Posterior cingulate gyrus (tissue), 11 donors: ENCODE data around the gene CCDC191.

Experiments
- DNase-seq, 10 donors: peaks; one replicate each; pipeline versions ENCODE4 v3.0.0 to v3.0.0-alpha.2; 2020 to 2021; ENCODE audit warnings: mixed read lengths in 3 of 10
- intact Hi-C: fragments of 100-400 bp; cut with DNase I; formaldehyde crosslinking; loops from one replicate; pipeline ENCODE4 v1.15.1; 2023

CCDC191 gene

DNA sequence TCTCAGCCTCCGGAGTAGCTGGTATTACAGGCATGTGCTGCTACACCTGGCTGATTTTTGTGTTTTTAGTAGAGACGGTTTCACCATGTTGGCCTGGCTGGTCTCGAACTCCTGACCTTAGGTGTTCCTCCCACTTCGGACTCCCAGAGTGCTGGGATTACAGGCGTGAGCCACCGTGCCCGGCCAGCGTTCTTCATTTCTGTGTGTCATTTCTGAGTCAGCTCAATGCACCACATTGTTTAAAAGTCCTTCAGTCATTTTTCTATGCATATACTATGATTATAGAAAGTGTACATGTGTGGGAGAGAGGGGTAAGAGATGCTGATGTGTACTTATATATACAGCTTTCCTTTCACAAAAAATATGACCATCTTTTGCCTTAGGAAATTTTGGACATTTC is 2.3 kb upstream of the CCDC191 start:
- no peak for DNase-seq
- intact Hi-C loops: loop anchor here (5.0 to 10.0 kb wide), 2 partner anchors 114 to 321 kb away; partner anchors contain the start of gene ZDHHC23

DNA sequence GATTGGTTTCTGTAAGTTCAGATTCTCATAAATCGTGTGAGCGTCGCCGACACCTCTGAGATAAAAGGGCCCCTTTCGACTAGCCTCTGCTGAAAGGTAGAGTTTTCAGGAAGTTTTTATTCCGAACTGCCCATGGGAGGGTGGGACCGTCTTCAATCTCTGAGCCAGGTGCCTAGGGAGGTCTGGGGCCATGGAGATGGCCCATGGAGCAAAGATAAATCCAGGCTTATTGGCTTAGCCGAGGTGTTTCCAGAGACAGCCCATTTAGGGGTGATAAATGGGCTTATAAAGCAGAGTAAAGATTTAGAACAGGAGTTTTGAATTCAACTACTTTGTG is 653 bp upstream of the CCDC191 start:
- no peak for DNase-seq
- intact Hi-C loops: loop anchor here (5.0 to 10.0 kb wide), 2 partner anchors 112 to 320 kb away; partner anchors contain the start of gene ZDHHC23

- intact Hi-C loops: loop anchor here (10.0 kb wide), 1 partner anchor 107 kb away; the partner anchor contains the start of gene ZDHHC23
- no peak for DNase-seq
Measured at GRCh38 chr3:114052216-114052615, 4.1 kb downstream of the CCDC191 start.

GRCh38 chr3:114043205-114043604 is 13.1 kb downstream of the CCDC191 start:
- intact Hi-C loops: no loop called here
- DNase-seq: no peak

DNA sequence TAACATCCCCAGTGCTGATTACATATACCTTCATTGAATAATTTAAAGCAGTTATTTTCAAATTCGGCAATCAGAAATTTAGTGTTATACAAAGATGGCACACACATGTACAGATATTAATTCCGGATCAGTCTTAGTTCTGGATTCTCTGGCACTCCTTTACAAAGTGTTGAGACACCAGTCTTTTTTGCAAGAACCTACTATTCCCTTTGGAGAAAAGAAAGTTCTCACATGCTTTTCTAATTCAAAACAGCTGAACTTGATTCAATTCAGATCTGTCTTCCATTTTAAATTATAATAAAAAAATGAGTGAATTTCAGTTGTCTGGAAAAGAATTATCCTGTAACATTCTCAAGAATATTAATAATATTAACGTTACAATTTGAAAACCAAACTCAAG is 20.4 kb downstream of the CCDC191 start:
- intact Hi-C loops: no loop called here
- no peak for DNase-seq

- intact Hi-C loops: no loop called here
Measured at GRCh38 chr3:114034787-114035545, 21.4 kb downstream of the CCDC191 start.

GRCh38 chr3:114034211-114034610 is 22.1 kb downstream of the CCDC191 start:
- intact Hi-C loops: no loop called here
- no peak for DNase-seq

More at GRCh38 chr3:114034787-114035545, 21.4 kb downstream of the CCDC191 start:
- no peak for DNase-seq

DNA sequence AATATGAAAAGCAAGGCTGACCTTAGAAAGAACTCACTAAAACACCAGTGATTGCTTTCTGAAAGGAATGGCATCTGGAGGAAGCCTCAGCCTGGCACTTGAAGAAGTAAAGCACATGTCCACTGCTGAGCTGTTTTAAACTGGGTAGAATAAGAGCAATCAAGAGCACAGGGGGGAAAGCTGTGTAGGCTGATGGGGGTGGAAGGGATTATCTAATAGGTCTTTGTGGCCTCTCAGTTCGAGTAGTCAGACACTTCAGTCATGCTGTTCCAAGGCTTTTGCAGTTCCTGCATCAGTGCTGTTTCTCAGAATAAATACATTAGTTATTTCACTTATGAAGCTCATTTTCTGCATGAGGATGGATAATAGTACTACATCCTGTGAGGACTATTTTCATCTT is 22.6 kb downstream of the CCDC191 start:
- DNase-seq: no peak
- intact Hi-C loops: no loop called here

- no peak for DNase-seq
- intact Hi-C loops: no loop called here
Measured at GRCh38 chr3:114026331-114026730, 30.0 kb downstream of the CCDC191 start.

- no peak for DNase-seq
- intact Hi-C loops: no loop called here
Measured at GRCh38 chr3:114025451-114025850, 30.9 kb downstream of the CCDC191 start.

- intact Hi-C loops: no loop called here
- DNase-seq: no peak
Measured at GRCh38 chr3:114022145-114022802, 34.1 kb downstream of the CCDC191 start.

DNA sequence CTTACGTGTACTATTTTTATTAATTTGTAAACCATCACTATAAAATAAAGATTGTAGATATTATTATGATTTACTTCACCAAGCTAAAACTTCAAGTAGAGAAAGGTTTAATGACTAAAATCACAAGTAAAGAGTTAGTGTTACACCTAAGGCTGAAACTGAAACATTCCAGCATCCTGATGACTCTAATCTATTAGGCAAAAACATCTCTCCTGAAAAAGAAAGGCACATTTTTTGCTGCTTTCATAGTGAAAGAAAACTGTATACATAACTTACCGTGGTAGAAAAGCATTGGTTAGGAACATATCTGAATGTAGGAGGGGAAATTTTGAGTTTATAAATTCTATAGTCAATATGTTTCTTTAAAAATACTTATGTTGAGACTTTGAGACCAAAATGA is 35.4 kb downstream of the CCDC191 start:
- intact Hi-C loops: no loop called here
- DNase-seq: no peak

DNA sequence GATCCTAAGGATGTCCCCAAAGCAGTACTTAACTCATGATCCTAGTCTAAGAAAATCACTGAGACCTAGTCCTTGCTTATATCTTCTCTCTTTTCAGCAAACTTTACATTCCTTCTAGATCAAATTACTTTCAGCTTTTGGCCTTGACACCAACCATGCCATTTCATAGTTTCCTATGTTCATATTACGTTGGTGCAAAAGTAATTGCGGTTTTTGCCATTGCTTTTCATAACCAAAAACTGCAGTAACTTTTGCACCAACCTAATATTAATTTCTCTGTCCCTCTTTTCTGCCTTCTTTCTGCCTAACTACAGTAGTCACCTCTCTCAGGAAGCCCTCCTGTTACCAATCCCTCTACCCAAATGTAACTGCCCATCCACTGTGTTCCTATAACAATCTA is 36.8 kb downstream of the CCDC191 start:
- intact Hi-C loops: no loop called here
- DNase-seq: no peak

GRCh38 chr3:114014211-114014610 is 42.1 kb downstream of the CCDC191 start:
- intact Hi-C loops: no loop called here
- no peak for DNase-seq

DNA sequence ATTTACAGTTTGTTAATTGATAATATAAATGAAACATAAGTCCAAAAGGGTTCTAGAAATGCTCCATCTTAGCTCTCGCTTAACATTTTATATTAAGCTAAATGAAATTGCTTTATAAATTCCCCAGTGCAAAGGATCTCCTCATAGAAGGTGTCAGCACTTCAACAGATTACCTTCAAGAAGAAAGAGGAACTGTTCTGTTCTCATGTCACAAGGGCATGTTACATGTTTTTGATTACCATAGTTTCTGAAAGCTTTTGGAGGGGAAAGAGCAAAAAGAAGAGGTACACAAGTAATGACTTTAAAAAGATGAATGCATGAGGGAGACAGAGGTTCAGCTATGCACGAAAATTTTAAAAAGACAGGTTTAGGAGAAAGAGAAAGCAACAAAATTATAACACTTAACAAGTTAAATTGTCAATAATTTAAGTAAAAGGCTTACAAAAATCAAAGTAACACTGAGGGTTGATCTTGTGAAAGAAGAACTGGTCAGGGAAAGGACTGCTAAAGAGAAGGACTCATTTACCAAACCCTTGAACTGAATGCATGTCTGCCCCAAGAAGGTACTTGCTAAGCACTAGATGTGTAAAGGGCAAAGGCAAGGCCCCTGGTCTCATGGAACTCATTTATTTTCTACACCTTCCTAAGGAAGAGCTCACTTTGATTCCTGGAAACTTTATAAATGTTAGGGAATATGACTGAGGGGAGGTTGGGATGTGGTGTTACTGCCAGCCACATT is 45.1 kb downstream of the CCDC191 start:
- intact Hi-C loops: no loop called here
- DNase-seq: no peak

- intact Hi-C loops: no loop called here
- DNase-seq: peak in 4 of 10 donors; percentile 6 to 49 (median 29)
Measured at GRCh38 chr3:114005481-114005880, 50.8 kb downstream of the CCDC191 start.

DNA sequence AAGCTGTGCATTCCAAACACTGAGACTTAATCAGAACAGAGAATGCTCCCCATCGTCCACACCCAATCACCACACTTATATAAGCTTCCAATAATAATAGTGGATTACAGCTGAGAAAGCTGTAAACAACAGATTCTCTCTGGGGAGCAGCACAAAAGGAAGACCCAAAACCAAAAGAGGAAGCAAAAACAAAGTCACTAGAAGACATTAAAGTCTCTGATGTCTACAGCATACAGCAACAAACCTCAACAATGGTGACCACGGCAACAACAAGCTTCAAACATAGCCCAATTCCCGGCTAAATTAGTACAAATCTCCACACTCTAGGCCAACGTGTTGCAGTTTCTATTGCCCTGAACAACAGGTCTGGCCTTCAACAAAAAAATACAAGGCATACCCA is 70.8 kb downstream of the CCDC191 start:
- DNase-seq: no peak
- intact Hi-C loops: no loop called here

GRCh38 chr3:113983544-113983943 is 72.8 kb downstream of the CCDC191 start:
- intact Hi-C loops: no loop called here
- DNase-seq: no peak

DNA sequence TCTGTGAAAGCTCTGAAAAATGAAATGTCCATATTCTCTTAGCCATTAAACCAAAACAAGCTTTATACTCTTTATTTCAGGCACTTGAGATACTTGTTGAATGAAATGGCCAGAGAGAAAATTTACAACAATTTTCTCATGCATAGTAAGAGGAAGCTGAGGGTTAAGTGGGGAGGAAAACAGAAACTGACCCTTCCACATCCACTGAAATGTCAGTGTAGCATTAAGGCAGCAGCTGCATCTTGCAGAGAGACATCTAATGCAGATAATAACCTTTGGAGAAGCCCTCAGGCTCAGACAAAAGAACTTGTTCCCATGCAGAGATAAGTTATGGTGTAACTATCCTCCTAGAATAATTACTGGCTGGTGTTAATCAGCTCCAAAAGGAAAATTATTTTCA is 74.5 kb downstream of the CCDC191 start:
- no peak for DNase-seq
- intact Hi-C loops: no loop called here

DNA sequence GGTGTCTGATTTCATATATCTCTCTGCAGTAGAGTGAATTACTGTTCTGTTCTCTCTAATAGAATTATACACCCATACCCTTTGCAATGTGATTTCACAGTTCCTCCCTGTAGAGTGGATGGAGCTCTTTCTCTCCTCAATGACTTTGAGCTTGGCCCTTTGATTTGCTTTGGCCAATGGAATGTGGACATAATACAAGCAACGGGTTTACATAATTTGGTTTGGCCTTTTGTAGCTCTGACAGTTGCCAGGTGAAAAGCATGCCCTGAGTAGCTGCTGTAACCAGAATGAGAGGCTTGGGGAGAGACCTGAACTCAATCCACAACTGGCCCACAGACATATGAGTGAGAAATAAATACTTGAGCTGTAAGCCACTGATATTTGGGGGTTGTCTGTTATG is 76.4 kb downstream of the CCDC191 start:
- no peak for DNase-seq
- intact Hi-C loops: no loop called here

DNA sequence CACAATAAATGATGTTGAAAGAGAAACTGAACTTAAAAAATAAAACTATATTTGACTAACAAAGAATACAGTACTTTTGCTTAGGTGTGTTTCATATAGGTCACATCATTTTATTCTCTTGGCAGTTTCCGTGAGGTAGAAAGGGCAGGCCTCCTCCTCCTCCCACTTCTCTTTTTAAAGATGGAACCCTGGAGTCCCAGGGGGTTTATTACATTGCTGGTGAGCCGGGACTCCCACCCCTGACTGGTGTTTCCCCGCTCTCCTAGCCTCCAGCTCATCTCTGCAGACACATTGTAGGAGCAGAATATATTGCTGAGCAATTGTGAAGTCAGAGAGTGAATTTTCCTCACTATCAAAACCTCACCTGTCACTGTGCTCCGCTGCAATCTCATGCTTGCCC is 78.5 kb downstream of the CCDC191 start:
- no peak for DNase-seq
- intact Hi-C loops: no loop called here
